ENCODE measurements around the gene PUS1.
"Not testable (repeated sequence)": the region's sequence is repeated elsewhere in the genome, so short reads cannot be mapped to it uniquely, and the experiment has no call there.

Gene PUS1

GRCh38 chr12:131941116-131941986, 12.3 kb downstream of the PUS1 start:
- no peak for DNase-seq

- DNase-seq = no peak
Measured at GRCh38 chr12:131941987-131942341, 12.9 kb downstream of the PUS1 start.

DNA sequence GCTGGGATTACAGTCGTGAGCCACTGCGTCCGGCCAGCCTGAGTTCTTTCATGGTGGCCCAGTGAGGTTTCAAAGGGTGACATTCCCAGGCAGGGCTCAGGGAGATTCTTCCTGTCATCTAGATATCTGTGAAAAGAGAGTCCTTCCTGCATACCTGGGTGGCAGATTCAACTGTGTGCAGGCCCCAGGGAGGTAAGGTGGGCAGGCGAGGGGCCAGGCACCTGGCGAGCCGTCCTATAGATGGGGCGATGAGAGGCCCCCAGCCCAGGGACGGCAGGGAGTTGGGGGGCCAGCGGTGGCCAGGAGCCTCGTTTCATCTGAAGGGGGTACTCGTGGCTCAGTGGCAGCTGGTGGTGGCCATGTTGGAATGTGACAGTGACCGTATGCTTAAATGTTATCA, 13.6 kb downstream of the PUS1 start:
- no peak for DNase-seq

- no peak for DNase-seq
Measured at GRCh38 chr12:131943389-131943788, 14.3 kb downstream of the PUS1 start.

GRCh38 chr12:131943876-131944275, 14.8 kb downstream of the PUS1 start:
- DNase-seq = no peak

DNA sequence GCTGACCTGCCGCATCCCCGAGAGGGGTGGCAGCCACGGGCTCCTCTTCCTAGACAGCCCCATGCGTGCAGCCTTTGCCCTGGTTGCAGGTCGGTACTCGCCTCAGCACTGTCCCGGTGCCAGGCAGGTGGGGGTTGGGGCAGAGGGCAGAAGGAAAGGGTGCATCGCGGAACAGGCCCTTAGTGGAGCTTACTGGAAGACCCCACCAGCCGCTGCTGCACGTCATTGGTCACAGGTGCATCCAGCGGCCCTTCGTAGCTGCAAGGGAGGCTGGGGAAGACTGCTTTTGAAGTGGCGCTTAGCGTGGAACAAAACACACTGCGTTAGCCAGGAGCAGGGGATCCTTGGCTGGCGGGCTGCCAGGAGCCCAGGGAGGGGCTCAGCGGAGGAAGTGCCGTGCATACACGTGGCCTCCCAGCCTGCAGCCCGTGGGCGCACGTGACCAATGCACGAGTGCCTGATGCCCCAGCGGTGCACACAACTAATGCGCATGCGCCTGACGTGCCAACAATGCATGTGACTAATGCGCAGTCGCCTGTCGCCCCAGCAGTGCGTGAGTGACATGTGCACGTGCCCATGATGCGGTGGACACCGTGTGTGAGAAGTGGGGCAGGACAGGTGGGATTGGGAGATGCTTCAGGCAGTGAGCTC, 15.7 kb downstream of the PUS1 start:
- DNase-seq = no peak

DNA sequence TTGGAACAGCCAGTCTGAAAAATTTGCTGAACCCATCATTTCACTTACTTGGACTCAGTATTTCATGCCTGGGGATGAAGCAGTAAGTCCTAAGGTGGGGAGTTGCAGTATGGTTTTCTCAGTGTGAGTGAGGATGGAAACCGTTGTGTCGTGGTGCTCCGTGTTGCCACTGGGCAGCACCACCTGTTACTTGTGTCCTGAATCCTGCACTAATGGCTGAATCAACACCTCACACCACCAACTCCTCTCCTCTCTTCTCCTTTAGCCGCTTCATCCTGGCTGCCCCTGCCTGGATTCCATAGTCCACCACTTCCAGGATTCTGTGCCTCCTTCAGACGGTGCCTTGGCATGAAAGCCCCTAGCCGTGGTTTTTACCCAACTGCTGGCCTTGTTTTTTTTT, 17.7 kb downstream of the PUS1 start:
- DNase-seq = no peak

DNA sequence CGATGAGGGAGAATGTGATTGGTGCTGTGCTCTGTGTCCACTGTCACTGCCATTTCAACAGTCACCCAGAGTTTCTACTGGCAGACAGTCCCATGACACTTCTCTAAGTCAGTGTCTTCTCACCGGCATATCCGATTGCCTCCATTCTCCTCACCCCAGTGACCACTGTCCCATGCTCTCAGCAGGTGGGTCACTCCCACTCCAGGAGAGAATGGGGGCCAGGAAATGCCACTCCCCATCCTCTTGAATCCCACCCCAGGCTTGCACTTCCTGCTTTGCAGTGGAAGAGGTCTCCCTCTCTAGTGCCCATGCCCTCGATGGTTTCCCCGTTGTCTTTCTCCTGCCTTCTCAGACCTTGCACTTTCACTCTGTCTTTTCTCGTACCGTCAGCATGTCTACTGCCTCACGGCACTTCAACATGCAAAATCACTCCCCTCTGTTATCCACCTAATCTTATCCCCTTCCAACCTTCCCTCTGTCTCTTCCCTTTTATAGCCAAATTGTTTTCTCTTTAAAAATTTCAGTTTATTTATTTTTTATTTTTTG, 18.5 kb downstream of the PUS1 start:
- DNase-seq = no peak

DNA sequence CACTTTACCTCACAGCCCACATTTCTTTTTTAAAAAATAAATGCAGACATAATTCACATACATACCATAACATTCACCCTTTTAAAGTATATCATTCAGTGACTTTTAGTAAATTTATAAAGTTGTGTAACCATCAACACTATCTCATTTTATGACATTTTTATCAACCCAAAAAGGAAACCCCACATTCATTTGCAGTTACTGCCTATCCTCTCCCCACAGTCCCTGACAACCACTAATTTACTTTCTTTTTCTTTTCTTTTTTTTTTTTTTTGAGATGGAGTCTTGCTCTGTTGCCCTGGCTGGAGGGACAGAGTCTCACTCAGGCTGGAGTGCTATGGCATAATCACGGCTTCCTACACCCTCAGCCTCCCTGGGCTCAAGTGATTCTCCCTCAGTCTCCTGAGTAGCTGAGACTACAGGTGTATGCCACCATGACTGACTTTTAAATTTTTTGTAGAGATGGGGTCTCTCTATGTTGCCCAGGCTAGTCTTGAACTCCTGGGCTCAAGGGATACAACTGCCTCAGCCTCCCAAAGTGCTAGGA, 19.2 kb downstream of the PUS1 start:
- no peak for DNase-seq

GRCh38 chr12:131948713-131949430, 19.8 kb downstream of the PUS1 start:
- not testable (repeated sequence) for DNase-seq

DNA sequence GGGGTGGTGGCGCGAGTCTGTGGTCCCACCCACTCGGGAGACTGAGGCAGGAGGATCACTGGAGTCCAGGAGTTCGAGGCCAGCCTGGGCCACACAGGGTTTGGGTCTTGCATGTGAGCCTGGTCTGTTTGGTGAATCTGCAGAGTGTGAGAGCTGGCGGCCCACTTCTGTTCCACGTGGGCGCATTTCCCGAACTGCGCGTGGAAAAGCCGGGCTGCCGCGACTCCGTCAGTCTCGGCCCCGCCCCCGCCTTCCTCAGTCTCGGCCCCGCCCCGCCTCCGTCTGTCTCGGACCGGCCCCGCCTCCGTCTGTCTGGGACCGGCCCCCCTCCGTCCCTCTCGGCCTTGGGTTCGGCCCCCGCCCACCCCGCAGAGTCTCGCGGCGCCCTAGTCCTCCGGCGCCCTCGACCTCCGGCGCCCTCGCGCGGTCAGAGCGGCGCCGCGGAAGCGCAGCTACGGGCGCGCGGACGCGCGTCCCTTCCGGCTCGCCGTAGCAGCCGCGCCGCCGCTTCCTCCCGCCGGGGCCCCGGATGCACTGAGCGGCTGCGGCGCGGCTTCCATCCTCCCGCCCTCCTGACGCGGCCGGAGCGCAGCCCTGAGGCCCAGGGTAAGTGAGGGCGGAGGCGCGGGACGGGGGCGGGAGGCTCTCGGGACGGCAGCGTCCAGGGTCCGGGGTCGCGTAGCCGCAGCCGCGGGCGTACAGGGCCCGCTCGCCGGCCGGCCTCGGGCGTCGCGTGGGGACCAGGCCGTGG, 20.5 kb downstream of the PUS1 start, which contains the start of gene EP400:
Gene EP400, plus strand, starts transcription at position 512 of the 751 bp plus-strand sequence. CDS start 10,678 bp downstream, outside the sequence.
- peak; percentile 84 for DNase-seq

- DNase-seq = no peak
Measured at GRCh38 chr12:131950182-131950913, 21.3 kb downstream of the PUS1 start.

GRCh38 chr12:131953810-131954209, 24.7 kb downstream of the PUS1 start:
- not testable (repeated sequence) for DNase-seq

- DNase-seq = not testable (repeated sequence)
Measured at GRCh38 chr12:131954460-131954859, 25.4 kb downstream of the PUS1 start.

DNA sequence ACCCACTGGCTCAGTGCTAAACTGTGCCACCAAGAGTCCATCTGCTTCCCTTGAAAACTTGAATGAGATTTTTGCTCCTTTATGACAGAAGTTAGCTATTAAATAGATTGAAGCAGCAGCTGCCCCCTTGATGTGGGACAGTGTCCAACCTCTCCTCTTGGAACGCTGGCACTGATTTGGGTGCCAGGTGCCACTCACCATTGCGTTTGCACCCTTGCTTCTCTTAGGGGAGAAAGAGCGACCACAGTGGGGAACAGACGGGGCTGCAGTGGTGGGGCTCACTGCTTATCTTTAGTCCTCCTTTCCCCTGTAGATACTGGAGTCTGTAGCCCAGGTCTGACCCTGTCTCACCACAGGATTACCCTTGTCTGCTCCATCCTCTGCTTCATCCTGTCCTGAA, 30.0 kb downstream of the PUS1 start:
- no peak for DNase-seq

DNA sequence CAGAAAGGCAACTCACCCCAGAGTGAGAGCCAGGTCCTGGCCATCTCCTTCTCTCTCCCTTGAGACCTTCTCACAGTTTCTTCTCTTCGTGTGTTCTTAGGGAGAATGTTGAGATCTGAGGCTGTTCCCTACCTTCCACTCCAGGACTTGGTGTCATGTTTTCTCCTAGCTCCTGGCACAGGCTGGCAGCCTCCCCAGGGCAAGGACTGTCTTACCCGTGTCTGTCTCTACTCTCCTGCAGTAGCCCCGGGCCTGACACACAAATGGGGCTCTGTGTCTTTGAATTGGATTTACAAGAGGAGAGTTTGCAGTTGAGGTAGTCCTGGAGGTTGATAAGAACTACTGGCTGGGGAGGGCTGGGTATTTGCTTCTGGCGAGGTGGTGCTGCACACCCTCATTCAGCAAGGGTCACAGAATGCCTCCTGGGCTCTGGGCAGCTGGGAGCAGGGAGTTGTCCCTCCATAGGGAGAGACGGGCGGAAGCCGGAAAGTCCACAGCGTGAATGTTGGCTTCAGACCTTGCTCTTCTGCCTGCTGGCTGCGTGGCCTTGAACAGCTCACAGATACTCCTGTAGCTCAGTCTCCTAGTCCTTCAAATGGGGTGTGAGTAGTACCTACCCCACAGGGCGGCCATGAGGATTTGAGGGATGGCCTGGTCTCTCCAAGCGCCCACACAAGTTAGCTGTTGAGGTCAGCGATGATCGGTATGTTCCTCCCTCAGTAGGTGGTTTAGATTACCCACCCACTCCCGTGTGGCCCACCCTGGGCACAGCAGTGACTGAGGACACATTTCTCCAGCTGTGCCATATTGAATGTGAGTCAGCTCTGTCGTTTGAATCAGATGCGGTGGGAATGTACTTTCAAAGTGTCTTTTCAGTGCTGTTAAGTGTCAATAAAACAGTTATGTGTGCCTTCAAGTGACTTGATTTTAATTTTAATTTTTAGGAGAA, 30.8 kb downstream of the PUS1 start:
- no peak for DNase-seq

DNA sequence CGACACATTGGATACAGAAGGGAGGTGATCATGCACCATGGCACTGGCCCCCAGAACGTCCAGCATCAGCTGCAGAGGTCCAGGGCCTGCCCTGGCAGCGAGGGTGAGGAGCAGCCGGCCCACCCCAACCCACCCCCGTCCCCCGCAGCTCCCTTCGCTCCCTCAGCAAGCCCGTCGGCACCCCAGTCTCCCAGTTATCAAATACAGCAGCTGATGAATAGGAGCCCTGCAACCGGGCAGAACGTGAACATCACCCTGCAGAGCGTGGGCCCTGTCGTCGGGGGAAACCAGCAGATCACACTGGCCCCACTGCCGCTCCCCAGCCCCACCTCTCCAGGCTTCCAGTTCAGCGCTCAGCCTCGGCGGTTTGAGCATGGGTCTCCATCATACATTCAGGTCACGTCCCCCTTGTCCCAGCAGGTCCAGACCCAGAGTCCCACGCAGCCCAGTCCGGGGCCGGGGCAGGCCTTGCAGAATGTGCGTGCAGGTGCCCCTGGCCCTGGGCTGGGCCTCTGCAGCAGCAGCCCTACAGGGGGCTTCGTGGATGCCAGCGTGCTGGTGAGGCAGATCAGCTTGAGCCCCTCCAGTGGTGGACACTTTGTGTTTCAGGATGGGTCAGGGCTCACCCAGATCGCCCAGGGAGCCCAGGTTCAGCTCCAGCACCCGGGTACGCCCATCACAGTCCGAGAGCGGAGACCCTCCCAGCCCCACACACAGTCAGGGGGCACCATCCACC, 31.7 kb downstream of the PUS1 start:
- DNase-seq = not testable (repeated sequence)

GRCh38 chr12:131961328-131961727, 32.3 kb downstream of the PUS1 start:
- DNase-seq = not testable (repeated sequence)

DNA sequence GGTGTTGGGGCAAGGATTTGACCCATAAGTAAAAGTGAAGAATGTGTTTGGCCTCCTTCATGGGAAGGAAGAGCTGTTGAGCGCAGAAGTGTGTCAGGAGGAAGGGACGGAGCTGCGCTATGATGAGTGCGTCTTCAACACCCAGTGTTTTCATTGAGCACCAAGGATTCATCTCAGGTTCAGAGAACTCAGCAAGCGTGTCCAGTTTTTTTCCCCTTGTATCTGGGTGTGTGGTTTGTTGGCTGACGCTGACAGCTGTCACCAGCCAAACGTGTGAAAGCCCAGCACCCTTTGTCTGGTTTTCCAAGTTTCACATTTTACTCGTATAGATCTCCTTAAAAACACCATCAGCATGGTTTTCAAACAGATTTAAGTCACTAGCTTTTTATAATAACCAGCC, 33.0 kb downstream of the PUS1 start:
- DNase-seq = no peak

- no peak for DNase-seq
Measured at GRCh38 chr12:131963381-131963780, 34.3 kb downstream of the PUS1 start.
